ENCODE results near the gene DEFB116.

GRCh38 chr20:31278178-31278577, 30.2 kb downstream of the DEFB116 start:
- TF ChIP-seq POLR2A (IDR thresholded peaks at IDR 0.05; ENCODE audit: low read depth, low read length) (no peak), CTCF (conservative IDR thresholded peaks at IDR 0.05; ENCODE audit: low read depth, low read length) (no peak), MAZ (IDR thresholded peaks at IDR 0.05; ENCODE audit: borderline replicate concordance, low read depth, low read length) (no peak), USF2 (IDR thresholded peaks at IDR 0.05; ENCODE audit: low read depth, low read length) (no peak), RFX5 (IDR thresholded peaks at IDR 0.05; ENCODE audit: low read depth, low read length) (no peak), RAD21 (IDR thresholded peaks at IDR 0.05; ENCODE audit: low read length) (no peak), CEBPB (IDR thresholded peaks at IDR 0.05; ENCODE audit: low read depth, low read length) (no peak), FOS (IDR thresholded peaks at IDR 0.05; ENCODE audit: low read depth, low read length) (no peak), ELK1 (IDR thresholded peaks at IDR 0.05; ENCODE audit: borderline replicate concordance, low read depth, low read length) (no peak), SMC3 (IDR thresholded peaks at IDR 0.05; ENCODE audit: low read depth, low read length) (no peak), RCOR1 (IDR thresholded peaks at IDR 0.05; ENCODE audit: insufficient replicate concordance, low read length) (no peak), BHLHE40 (IDR thresholded peaks at IDR 0.05; ENCODE audit: low read depth, low read length) (no peak)

Data from IMR-90 (cell line).